Measurements from ENCODE around the gene CDC20.

- TF ChIP-seq CTCF (IDR thresholded peaks at IDR 0.05) (no peak), POLR2AphosphoS5 (IDR thresholded peaks at IDR 0.05) (no peak), POLR2A (IDR thresholded peaks at IDR 0.05) (no peak)
These were observed 31.1 kb upstream of the CDC20 start for GRCh38 chr1:43327549-43328292.

Measured in prostate gland (tissue), 2 donors.